ENCODE results near the gene NUDT8.
"Not testable (repeated sequence)": the region's sequence is repeated elsewhere in the genome, so short reads cannot be mapped to it uniquely, and the experiment has no call there.

NUDT8 gene

DNA sequence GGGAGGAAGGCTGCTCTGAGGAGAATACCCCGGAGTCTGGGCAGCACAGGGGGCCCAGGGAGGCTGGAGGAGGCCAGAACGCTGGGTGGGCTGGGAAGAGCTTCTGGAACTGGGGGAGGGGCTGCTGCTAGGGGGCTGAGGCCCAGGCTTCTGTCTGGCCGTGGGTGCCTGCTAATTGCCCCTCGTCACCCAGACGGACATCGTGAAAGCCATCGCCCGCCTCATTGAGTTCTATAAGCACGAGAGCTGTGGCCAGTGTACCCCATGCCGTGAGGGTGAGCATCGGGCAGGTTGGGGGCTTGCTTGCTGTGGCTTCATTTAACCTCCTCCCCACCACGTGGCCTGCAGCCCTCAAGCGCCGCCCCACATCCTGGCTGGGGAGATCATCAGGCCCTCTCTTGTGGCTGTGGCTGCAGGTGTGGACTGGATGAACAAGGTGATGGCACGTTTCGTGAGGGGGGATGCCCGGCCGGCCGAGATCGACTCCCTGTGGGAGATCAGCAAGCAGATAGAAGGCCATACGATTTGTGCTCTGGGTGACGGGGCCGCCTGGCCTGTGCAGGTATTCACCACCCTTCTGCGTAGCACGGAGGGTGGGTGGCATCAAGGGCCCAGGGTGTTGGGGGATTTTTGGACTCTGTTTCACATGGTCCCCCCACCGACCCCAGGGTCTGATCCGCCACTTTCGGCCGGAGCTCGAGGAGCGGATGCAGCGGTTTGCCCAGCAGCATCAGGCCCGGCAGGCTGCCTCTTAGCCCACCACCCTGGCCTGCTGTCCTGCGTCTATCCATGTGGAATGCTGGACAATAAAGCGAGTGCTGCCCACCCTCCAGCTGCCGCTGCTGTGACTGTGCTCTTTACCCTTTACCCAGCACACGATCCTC, 17.8 kb downstream of the NUDT8 start:
- no peak for DNase-seq

GRCh38 chr11:67611165-67611564, 18.6 kb downstream of the NUDT8 start:
- no peak for DNase-seq

- DNase-seq = no peak
Measured at GRCh38 chr11:67610302-67610868, 19.4 kb downstream of the NUDT8 start.

- no peak for DNase-seq
Measured at GRCh38 chr11:67609316-67609715, 20.4 kb downstream of the NUDT8 start.

- no peak for DNase-seq
Measured at GRCh38 chr11:67608486-67608885, 21.3 kb downstream of the NUDT8 start.

- no peak for DNase-seq
Measured at GRCh38 chr11:67607507-67607906, 22.2 kb downstream of the NUDT8 start.

DNA sequence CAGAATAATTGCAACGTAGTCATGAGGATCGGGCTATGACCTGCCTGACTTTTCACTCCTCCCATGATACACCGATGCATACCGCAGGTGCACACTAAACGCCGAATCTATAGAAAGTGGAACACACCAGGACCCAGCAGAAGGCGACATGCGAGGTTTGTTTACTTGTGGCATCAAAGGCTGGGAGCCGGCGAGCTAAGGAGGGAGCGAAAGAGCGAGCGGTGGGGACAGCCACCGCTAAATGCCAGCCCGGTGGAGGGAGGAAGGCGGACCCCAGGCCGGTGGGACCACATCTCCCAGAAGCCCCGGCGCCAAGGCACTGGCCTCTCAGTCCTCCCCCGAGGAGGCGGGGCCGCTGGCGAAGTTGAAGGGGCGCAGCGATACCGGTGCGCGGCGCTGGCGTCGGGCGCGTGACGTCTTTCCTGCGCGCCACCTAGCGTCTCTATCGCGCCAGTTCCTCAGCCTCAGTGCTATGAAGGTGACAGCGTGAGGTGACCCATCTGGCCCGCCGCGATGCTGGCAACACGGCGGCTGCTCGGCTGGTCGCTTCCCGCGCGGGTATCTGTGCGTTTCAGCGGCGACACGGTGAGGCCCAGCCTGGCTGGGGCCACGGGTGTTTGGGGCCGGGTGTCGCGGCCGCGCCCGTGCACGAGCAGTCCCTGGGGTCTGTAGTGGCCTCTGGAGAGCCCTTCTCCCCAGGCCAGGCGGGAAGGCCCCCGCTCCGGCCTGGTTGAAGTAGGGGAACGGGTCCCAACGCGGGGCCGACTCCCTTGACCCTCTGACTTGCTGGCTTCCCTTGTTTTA, 23.0 kb downstream of the NUDT8 start, which contains the start of gene NDUFV1:
NDUFV1 (plus strand) TSS at position 445 of the 804 bp plus-strand sequence; CDS start at position 514, 69 bp downstream.
- DNase-seq = peak; percentile 93 to 94

DNA sequence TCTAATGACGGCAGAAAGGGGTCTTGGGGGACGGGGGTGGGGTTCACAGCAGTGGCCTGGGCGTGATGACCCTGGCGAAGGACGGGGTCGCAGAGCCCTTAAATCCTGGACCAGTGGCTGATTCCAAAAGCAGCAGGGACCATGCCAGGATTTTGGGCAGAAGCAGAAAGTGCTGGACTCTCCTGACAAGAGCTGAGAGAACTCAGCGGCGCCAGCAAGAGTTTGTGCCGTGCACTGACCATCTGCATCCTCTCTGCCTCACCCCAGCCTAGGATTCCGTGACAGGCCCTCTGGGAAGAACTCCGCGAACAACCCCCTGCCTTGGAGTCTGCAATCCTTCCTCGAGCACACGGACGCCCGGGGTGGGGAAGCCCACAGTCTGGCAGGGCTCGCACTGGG, 23.6 kb downstream of the NUDT8 start:
- DNase-seq = no peak

GRCh38 chr11:67605231-67606011, 24.3 kb downstream of the NUDT8 start:
- DNase-seq = no peak

DNA sequence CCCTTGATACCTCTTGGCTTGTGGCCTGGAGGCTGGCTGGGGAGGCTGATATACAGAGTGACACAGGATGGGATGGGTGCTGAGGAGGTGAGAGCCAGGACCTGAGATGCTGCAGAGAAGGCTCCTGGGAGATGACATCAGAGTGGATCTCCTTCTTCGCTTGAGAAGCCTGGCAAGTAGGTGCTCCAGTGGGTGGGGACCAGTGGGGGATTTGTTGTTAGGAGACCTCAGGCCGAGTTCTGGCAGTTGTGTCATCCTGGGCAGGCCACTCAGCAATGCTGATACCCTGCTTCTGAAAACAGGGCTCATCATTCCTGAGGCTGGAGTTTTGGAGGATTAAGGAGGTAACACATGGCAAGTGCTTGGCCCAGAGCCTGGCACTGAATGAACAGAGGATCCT, 24.9 kb downstream of the NUDT8 start:
- DNase-seq = no peak

DNA sequence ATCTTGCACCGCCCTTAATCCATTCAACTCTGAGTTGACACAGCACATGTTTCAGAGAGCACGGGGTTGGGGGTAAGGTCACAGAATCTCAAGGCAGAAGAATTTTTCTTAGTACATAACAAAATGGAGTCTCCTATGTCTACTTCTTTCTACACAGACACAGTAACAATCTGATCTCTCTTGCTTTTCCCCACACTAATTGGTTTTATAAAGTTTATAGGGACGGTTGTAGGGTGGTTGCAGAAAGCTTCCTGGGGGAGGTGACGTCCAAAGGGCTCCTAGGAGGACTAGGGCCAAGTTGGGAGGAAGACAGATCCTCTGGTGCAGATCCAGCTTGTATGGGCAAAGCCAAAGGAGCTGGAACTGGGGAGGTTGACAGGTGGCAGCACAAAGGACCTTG, 25.6 kb downstream of the NUDT8 start:
- not testable (repeated sequence) for DNase-seq

- DNase-seq = no peak
Measured at GRCh38 chr11:67601098-67601497, 28.6 kb downstream of the NUDT8 start.

GRCh38 chr11:67600324-67601029, 29.3 kb downstream of the NUDT8 start:
- DNase-seq = peak in 1 of 2 donors; percentile 10

DNA sequence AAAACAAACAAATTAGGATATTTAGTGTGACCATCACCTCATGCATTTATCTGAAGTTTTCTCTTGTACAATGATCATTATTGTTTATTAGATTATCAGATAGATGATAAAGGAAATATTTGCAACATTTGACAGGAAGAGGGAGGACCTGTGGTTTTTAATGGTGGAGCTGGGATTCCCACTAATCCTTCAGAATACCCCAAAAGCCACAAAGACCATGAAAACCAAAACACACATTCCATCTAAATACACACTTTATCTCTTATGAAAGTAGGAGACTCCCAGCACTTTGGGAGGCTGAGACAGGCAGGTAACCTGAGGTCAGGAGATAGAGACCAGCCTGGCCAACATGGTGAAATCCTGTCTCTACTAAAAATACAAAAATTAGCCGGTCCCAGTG, 30.6 kb downstream of the NUDT8 start:
- no peak for DNase-seq

DNA sequence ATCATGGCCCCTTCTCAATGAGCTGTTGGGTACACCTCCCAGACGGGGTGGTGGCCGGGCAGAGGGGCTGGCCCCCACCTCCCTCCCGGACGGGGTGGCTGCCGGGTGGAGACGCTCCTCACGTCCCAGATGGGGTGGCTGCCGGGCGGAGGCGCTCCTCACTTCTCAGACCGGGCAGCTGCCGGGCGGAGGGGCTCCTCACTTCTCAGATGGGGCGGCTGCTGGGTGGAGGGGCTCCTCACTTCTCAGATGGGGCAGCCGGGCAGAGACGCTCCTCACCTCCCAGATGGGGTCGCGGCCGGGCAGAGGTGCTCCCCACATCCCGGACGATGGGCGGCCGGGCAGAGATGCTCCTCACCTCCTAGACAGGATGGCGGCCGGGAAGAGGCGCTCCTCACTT, 31.8 kb downstream of the NUDT8 start:
- not testable (repeated sequence) for DNase-seq

- DNase-seq = not testable (repeated sequence)
Measured at GRCh38 chr11:67597458-67597857, 32.3 kb downstream of the NUDT8 start.

GRCh38 chr11:67596753-67597300, 32.9 kb downstream of the NUDT8 start:
- DNase-seq = no peak

- no peak for DNase-seq
Measured at GRCh38 chr11:67594480-67594879, 35.3 kb downstream of the NUDT8 start.

- no peak for DNase-seq
Measured at GRCh38 chr11:67593565-67593905, 36.2 kb downstream of the NUDT8 start.

DNA sequence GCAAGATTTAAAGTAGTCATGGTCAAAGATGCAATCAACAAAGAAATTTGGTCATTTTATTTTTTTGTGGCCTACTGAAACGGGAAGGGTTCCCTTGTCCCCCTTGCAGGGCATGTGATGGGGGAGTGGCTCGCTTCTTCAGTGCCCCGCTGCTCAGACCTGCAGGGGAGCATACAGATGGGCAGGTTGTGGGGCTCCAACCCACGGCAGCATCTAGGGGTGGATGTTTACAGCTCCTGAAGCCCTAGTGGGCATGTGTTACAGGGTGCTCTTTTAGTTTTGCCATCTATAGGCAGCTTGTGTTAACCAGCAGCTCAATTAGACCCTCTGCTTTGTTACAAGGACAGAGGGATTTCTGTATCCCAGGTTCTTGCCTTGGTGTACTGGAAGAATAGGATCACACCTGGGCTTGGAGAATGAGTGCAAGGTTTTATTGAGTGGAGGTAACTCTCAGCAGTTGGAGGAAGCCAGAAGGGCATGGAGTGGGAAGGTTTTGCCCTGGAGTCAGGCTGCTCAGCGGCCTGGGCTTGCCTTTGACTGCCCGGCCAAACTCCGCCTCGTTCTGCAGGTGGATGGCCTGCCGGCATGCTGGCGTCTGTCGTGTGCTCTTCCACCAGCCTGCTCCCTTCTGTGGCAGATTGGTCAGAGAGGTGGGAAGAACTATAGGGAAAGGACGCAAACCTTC, 36.7 kb downstream of the NUDT8 start:
- no peak for DNase-seq

DNA sequence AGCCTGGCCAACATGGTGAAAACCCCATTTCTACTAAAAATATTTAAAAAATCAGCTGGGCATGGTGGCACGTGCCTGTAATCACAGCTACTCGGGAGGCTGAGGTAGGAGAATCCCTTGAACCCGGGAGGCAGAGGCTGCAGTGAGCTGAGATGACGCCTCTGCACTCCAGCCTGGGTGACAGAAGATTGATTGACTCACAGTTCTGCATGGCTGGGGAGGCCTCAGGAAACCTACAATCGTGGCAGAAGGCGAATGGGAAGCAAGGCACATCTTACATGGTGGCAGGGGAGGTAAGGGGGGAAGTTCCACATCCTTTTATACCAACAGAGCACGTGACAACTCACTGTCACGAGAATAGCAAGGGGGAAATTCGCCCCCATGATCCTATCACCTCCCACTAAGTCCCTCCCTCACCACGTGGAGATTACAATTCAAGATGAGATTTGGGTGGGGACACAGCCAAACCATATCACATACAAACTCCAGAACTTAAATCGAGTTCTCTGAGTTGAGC, 40.8 kb downstream of the NUDT8 start:
- DNase-seq = not testable (repeated sequence)
